Activated T-cell treated with anti-CD3 and anti-CD28 coated beads, Interleukin-2, amount 50 U/mL, for 1 hour (primary cell): Measurements from ENCODE around the gene U2AF1.
"Not testable (repeated sequence)": the region's sequence is repeated elsewhere in the genome, so short reads cannot be mapped to it uniquely, and the experiment has no call there.

Experiments used
- DNase-seq: peaks from one replicate; pipeline ENCODE4 v3.0.0-alpha.2; 2020

The U2AF1 gene, protein sequence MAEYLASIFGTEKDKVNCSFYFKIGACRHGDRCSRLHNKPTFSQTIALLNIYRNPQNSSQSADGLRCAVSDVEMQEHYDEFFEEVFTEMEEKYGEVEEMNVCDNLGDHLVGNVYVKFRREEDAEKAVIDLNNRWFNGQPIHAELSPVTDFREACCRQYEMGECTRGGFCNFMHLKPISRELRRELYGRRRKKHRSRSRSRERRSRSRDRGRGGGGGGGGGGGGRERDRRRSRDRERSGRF

DNA sequence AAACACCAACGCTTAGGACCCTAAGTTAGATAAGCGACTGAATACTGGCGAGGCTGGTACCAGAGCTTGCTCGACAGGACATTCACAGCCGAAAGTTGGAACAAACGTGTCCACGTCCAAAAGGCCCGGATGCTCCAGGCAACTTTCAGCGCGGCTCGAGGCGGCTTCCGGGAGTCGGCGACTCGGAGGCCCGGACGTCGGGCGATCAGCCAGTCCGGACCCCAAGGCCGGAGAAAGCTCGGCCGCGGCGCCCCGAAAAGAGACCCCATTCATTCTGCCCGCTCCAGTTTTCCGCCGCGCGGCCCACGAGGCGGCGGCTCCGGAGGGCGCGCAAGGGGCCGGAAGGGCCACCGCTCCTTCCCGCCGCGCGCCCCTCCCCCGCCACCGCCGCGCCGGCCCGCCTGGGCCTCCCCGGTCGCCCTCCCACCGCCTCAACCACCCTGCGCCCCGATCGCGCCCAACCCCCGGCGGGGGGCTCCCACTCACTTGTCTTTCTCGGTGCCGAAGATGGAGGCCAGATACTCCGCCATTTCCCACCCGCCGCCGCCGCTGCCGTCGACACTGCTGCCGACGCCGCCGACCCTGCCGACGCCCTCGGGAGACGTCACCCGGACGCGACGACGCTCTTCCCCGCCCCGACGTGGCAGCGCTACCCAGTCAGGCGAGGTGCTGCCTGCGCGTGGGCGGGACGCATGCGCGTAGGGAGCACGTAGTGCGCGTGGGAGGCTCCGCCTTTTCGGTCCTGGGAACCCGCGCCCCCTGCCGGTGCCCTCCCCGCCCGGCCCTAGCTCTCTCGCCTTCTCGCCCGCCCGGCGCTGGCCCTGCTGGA, at the start of gene U2AF1:
U2AF1 (minus strand) TSS at position 606 of the 829 bp plus-strand sequence; CDS start at position 530, 76 bp downstream.
- DNase-seq: not testable (repeated sequence)

DNA sequence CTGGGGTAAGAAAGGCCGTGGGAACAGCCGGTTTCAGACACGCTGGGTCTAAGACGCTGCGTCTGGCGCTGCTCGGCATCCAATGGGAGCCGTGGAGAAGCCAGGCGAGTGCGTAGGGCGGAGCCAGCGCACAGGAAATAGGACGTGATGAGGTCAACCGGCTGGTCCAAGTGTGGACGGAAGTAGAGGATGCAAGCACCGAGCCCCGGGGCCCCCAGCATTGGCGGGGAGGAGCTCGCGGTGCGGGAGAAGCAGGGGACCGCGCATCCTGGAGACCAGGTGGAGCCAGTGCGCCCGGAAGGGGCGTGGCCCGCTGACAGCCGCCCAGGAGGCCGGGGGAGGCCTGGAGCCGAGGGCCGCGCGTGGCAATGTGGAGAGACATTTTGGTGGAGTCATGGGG, 46.2 kb upstream of the U2AF1 start:
- not testable (repeated sequence) for DNase-seq

DNA sequence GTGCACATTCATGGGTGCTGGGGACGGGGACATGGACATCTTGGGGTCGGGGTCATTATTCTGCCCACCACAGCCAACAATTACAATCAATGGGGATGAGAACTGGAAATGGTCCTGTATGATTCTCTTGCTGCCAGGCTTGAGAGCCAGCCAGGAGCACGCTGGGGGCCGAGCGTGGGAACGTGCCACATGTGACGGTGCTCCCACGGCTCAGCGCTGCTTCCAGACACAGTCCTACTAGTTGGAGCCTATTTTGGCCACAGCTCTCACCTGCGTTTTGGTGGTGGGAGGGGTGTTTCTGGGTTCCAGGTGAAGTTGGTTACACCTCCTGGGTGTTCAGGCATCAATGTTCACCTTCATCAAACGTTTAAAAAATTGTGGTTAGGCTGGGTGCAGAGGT, 42.0 kb upstream of the U2AF1 start:
- not testable (repeated sequence) for DNase-seq

DNA sequence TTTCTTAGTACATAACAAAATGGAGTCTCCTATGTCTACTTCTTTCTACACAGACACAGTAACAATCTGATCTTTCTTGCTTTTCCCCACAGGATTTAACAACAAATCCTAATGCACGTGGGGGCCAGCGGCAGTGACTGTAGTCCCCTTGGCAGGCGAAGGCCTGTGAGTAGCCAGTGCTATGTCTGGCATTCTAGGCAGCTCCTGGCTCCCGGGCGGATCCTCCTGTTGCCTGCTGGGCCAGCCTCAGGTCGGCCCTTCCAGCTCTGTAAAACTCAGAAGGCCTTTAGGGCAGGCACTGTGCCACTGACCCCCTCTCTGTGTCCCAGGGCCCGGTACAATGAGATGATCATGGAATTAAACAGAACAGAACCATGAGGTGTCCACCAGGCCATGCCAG, 40.6 kb upstream of the U2AF1 start:
- DNase-seq: not testable (repeated sequence)

DNA sequence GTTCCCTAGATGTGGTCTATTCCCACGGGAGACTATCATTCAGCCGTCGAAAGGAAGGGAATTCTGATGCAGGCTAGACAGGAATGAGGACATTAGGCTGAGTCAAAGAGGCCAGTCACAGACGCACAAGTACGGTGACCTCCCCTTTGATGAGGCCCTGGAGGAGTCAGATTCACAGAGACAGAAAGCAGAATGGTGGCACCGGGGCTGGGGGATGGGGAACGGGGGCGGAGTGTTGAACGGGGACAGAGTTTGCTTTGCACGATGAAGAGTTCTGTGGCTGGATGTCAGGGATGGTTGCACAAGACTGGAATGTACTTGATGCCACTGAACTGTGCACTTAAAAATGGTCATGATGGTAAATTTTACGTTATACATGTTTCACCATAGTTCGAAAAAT, 39.3 kb upstream of the U2AF1 start:
- DNase-seq: not testable (repeated sequence)

DNA sequence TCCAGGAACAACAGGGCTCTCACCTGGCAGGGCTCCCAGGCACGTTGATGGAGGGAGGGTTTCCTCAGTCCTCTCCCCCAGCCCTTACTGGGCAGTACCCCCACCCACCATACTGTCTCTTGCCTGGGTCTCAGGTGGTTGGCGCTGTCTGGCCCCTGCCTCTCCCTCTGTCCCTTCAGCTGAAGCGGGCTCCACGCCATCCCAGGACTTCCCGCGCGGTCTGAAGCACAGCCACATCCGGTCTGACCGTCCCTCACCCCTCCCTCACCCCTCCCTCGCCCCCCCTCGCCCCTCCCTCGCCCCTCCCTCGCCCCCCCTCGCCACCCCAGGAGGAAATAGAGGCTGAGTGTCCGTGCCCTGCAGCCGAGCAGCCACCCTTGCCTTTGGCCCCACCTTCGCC, 34.0 kb upstream of the U2AF1 start:
- DNase-seq: not testable (repeated sequence)

DNA sequence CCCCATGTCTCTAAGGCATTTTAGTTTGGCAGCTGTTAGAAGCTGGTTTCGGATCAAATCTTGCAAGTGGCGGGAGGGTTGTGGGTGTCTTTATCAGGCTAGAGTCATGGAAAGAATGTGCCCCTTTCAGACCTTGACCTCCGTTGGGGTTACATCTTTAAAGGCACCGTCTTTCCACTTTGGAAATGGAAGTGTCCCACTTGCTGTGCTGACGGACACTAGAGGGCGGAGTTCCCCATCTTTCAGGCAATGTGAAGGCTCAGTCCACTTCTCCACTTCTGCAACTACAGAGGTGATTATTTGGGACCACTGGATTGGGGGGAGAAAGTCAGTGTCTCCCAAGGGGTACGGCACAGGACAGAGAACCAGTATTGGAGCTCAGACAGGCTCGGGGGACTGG, 31.6 kb upstream of the U2AF1 start:
- DNase-seq: not testable (repeated sequence)

DNA sequence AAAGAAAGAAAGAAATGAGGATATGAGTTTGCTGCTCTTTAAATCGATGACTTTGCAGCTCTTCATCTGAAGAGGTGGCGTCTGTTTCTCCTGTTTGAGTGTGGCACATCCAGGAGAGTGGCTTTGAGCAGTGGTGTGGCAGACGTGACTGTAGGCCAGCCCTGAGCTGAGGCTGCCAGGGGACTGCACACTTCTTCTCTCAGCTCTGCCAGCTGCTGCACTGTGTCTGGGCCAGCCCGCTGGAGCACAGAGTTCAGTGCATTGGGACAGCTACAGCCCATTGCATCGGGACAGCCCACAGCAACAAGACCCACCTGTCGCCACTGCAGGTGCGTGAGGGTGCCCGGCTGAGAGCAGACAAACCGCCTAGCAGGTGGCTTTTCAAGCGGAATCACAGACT, 27.1 kb upstream of the U2AF1 start:
- not testable (repeated sequence) for DNase-seq

DNA sequence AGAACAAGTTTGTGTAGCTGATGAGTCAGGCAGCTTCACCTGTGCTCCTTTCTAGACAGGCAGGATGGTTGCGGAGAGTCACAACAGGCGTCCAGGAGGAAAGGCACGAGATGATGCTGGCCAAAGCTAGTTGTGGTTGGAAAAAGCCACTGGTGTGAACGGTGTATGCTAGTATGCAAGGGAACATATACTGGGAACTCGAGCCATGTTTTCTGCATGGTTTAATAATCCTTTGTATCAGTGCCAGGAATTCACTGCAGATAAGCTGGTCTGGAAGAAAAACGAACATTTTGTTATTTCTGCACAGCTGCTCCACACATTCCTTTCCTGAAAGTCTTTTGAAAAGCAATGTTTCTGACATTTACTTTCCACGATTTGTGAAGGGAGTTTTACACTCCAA, 22.7 kb upstream of the U2AF1 start:
- not testable (repeated sequence) for DNase-seq

DNA sequence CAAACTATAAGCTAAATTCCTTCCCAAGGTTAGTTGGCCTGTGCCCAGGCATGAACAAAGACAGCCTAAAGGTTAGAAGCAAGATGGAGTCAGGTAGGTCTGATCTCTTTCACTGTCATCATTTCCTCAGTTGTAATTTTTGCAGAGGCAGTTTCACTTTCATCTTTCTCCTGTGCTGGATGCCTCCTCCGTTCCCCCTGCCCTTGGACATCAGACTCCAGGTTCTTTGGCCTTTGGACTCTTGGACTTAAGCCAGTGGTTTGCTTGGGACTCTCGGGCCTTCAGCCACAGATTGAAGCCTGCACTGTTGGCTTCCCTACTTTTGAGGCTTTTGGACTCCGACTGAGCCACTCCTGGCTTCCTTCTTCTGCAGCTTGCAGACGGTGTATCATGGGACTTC, 8.6 kb upstream of the U2AF1 start:
- not testable (repeated sequence) for DNase-seq

DNA sequence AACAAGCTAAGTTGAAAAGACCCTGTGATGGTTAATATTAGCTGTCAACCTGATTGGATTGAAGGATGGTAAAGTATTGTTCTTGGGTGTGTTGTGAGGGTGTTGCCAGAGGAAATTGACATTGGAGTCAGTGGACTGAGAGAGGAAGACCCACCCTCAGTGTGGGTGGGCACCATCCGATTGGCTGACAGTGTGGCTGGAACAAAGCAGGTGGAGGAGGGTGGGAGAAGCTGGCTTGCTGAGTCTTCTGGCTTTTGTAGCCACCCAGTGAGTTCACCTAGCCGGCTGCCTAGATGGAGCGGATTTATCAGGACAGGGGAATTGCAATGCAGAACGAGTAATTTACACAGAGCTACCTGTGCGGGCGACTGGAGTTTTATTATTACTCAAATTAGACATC, 7.1 kb upstream of the U2AF1 start:
- not testable (repeated sequence) for DNase-seq

DNA sequence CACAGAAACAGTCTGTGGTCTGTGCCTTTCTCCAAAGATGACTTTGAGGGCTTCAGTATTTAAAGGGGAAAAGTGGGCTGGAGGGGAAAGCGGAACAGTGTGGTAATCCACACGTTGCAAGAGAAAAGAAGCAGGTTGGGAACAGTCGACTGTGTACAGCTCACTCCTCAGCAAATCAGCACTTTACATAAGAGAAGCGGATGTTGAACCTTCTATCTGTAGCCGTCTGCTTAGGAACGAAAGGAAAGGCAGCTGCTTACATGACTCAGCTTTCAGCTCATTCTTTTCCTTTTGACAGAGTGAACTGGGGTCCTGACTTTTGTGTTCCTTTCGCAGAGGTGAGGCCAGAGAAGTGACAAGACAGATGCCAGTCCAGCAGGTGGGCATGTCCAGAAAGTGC, 1.6 kb upstream of the U2AF1 start:
- not testable (repeated sequence) for DNase-seq

DNA sequence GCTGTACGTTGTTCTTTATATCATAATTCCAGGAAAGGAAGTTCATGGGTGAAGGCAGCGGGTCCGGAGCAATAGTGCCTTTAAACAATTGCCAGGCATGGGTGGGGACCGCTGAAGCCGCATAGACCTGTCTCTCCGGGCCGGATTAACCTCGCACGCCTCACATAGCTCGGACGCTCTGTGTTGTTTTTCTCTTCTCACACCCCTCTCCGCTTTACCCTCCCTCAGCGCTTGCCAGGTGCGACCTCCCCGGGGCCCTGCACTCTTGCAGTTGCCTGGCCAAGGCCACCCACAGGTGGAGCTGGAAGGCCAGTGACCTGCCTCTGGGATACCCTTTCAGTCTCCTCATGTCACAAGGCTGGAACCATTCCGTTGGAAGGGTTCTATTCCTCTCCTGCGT, 807 bp upstream of the U2AF1 start:
- DNase-seq: not testable (repeated sequence)

DNA sequence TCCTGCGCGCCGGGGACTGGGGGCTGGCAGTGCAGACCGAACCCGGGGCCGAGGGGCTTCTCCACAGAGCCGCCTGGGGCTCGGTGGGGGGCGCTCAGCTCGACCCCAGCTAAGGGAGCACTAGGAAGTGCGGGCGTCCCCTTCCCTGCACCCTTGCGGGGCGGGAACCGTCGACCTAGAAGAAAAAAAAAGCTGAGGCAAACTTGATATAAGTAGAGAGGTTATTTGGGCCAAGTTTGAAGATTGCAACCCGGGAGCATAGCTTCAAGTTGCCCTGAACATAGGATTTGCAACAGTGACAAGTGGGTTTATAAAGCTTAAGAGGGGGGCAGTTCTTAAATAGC, 396 bp upstream of the U2AF1 start:
- not testable (repeated sequence) for DNase-seq

DNA sequence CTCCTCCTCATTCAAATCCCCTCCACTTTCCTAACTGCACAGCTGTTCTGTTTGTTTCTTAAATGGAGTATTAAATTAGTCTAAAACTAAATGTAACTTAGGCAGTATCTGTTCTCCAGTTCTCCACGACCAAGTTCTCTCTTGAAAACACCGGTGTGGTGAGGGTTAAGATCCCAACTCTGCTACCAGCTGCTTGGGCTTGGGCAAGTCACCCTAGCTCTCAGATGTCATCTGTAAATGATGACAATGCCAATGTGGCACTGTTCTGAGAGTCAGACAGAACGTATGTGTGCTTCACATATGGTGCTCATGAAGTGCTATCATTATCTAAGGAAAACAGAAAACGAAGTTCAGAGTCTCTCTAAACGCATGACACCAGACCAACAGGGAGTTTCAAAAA, 2.7 kb downstream of the U2AF1 start:
- DNase-seq: not testable (repeated sequence)

DNA sequence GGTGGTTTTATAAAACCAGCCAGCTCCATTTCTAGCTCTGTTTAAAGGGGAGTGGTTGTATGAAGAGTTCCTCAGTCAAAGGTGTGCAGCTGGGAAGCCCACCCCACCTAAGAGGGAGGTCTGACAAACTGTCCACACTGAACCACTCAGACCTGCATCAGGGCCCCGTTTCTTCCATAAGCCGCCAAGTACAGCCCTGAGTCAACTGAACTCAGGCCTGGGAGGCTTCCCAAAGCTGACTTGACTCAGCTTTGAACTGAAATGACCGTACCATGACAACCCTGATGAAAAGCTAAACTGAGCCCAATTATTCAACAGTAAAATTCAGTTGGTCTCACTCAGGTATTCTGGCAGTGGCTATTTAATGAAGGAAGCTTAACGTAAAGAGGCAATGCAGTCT, 5.1 kb downstream of the U2AF1 start:
- DNase-seq: not testable (repeated sequence)

DNA sequence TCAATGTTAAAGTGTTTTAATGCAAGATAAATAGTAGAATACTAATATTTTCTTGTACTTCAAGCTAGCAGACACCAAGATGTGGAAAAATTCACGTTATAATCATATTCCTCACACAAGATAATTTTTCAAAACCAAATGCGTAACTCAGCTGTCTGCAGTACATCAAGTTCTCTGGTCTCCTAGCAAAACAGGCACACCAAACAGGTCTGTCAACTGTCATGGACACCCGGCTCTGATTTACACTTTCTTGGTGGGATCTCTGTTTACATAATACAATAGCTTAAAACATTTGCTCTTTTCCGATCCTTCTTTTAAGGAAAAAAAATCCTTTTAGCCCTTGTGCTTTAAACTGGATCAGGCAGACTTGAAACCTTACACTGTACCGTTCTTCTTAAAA, 5.7 kb downstream of the U2AF1 start:
- DNase-seq: not testable (repeated sequence)

DNA sequence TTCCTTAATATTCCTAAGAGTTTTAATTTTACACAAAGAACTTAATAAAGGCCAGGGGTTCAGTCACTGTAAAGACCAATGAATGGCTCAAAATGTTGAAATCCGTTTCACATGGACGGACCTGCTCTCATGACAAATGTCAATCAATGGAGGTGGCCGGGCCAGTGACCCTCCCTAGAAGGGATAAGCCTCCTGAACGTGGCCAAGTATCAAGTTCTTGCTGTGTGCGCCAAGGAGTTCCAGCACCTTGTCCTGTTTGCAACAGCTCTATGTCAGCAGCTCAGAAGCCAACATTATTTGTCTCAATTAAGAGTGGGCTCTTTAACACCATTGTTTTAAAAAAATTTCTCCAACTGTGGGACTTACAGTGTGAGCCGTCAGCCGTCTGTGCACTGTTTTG, 6.4 kb downstream of the U2AF1 start:
- DNase-seq: not testable (repeated sequence)

DNA sequence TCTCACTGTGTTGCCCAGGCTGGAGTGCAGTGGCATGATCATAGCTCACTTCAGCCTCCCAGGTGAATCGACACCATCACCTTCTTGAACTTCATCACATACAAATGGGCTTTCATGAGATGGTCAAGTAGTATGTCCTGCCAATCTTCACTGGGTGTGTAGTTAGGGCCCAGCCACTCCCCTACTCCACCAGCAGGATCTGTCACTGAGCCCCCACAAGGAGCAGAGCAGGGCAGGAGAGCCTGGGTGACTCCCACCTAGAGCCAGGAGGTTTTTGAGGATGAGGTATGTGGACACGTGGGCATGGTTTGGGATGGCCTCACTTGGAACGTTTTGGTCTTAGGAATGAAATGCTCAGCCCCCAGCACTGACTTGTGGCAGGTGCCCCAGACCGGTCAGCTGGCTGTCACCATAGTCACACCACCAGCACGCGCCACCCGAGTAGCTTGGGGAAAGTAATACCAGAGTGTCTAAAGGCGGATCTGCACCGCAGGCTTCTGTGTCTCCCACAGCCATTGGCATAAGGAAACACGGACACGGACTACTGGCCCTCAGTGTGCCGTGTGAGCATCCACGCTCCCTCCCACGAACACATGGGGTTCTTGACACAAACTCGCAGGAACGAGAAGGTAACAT, 15.3 kb downstream of the U2AF1 start:
- not testable (repeated sequence) for DNase-seq

DNA sequence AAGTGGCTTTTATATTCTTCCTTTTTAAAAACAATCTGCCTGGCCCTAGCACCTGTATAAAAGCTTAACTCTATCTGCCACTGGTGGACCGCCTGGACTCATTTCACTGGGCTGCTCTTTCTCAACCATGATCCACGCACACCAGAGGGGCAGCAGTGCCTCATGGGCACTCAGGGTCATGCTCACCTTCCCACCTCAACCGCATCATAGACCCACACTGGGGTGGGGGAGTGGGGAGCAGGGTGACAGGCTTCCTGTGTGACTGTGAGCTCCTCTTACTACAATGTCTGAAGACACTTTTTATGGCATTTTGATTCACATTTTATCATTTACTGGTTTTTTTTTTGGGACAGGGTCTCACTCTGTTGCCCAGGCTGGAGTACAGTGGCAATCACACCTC, 16.4 kb downstream of the U2AF1 start:
- not testable (repeated sequence) for DNase-seq

DNA sequence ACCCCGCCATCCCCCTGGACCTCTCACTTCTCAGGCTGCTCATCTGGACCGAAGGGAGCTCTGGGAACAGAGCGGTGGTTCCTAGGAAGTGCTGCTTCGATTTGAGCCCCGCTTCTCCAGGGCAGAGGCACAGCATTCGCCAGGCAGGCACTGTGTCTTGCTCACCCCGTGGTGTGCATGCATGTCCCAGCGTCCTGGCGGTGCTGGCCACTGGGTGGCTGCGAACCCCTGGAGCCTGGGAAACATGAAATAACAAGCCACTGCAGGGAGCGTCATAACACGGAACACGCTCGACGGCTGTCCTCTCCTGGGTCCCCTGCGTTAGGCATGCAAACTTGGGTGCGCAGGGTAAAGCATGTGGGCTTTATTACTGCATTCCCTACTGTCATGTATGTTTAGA, 17.9 kb downstream of the U2AF1 start:
- not testable (repeated sequence) for DNase-seq

DNA sequence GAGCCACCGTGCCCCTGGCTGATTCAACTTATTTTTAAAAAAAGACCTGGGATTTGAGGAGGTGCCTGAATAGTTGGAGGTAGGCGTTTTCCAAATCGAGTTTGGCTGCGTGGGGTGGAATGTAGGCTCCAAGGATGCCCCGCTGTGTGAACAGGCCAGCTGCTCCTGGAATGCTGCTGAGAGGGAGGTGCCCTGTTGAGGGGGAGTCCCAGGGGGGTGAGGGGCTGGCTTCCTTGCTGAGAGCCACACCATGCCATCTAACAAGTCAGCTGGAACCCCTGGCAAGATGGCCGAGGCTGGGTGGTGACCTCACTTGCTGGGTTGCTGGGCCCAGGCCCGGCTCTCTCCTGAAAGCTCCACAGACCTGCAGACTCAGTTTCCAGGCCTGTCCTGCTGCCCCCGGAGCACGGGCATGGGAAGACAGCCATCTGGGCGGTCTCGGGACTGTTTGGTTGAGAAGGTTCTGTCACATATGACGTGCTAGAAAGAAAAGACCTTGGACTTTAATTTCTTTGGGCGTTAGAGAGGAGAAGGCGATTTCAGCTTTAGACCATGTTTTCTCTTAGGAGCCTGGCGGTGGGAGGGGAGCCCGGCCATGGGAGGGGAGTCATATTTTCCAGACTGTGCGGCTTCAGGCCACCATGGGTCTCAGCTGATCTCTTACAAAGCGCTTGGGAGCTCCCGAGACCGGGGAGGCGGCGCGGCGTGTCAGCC, 24.6 kb downstream of the U2AF1 start:
- not testable (repeated sequence) for DNase-seq

DNA sequence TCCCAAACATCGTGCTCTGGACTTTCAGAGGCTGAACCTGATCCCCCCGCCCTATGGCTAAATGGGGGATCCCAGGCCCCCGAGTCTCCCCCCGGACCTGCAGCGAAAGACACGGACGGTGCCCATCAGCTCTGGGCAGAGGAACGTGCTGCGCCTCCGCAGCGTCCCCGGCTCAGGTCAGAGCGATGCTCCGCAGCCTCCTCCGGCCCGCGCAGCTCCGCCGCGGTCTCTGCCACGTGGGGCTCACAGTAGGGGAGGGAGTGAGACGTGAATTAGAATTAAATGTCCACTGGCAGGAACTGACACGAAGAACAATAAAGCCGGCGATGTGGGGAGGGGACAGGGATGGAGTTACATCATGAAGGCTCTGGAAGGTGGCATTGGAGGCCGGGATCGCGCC, 30.7 kb downstream of the U2AF1 start:
- not testable (repeated sequence) for DNase-seq
